ENCODE results near the gene TM4SF20.

- TF ChIP-seq CTCF (IDR thresholded peaks at IDR 0.05), result no peak
- no peak for TF ChIP-seq POLR2A (IDR thresholded peaks at IDR 0.05)
Measured at GRCh38 chr2:227411320-227411989, 32.3 kb upstream of the TM4SF20 start.

Measured in lower leg skin (tissue), 3 donors.